Left renal cortex interstitium (tissue), 4 donors: Measurements from ENCODE around the gene MEP1A. TPM values are rescaled to one million over a fixed set of nuclear protein-coding genes. Genes with fewer than 3 reads are reported as not detected.

Source experiments
- DNase-seq, 4 donors: peaks; one replicate each; pipeline ENCODE4 v3.0.0-alpha.2; 2013; ENCODE audit warnings: low read depth in 4 of 4, low spot score in 2 of 4, missing footprints in 1 of 4
- polyA plus RNA-seq, 4 donors: library from polyadenylated mRNA; unstranded; fragments of 120-200 nt; gene quantifications; one replicate each; pipeline ENCODE4 v1.2.1, GENCODE V29; 2013; ENCODE audit not compliant: insufficient read length in 4 of 4

Gene MEP1A
- polyA plus RNA-seq, 4 donors, result 0.07 TPM; not detected in 3

DNA sequence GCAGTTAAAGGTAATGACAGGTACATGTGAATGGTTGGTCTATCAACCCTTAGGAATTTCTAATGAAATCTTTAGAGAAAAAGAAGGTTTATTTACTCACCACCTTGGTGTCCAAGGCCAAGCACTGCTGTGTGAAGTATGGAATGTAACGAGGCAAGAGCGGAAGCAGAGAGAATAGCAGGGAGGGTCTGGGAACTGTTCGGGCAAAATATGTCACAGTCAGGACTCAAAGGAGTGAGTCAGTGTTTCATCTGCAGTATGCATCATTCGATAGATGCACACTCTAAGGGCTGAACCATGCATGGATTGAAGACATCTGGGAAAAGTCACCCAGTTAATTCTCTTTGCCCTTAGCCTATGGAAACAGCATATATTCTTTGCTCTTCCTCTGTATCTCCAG lies 95.4 kb downstream of the MEP1A start:
- DNase-seq, result no peak

Other genes with a start within 250 kb of the MEP1A start
- 1 to 10 TPM; 6.3 to 8.6 (median 7.5) TPM for gene CYP39A1, start 140.6 kb upstream of the MEP1A start, polyA plus RNA-seq
- gene SLC25A27, start 140.4 kb upstream of the MEP1A start, polyA plus RNA-seq, result 10 to 100 TPM; 22.9 to 76.0 (median 42.9) TPM
- 1 to 10 TPM; 1.1 to 5.4 (median 2.4) TPM for gene TDRD6, start 105.5 kb upstream of the MEP1A start, polyA plus RNA-seq
- gene PLA2G7, start 58.0 kb upstream of the MEP1A start, polyA plus RNA-seq, result 1 to 10 TPM; 2.0 to 3.1 (median 2.4) TPM
- under 1 TPM in 1 of 4 donors, not detected in 3; 0.06 TPM for gene ANKRD66, start 46.5 kb upstream of the MEP1A start, polyA plus RNA-seq
- gene ADGRF5, start 128.5 kb downstream of the MEP1A start, polyA plus RNA-seq, result 10 to 100 TPM; 24.4 to 34.2 (median 27.4) TPM
- gene ADGRF1, start 248.9 kb downstream of the MEP1A start, polyA plus RNA-seq, result 10 to 100 TPM; 36.3 to 55.4 (median 50.2) TPM